Left cardiac atrium (tissue), 4 donors: ENCODE measurements around the gene BTLA. TPM values are rescaled to one million over a fixed set of nuclear protein-coding genes. Genes with fewer than 3 reads are reported as not detected.
"Not testable (repeated sequence)": the region's sequence is repeated elsewhere in the genome, so short reads cannot be mapped to it uniquely, and the experiment has no call there.

Experiments
- ATAC-seq, 2 donors: fragments of 200-7000 bp; cut with Tn5 transposase; one replicate each; pipeline ENCODE4 v1.9.1; 2020; ENCODE audit warnings: mild to moderate bottlenecking in 2 of 2, moderate library complexity in 2 of 2
- DNase-seq: peaks from one replicate; pipeline ENCODE4 v3.0.0-alpha.2; 2020
- intact Hi-C, 2 donors: fragments of 100-400 bp; cut with DNase I; formaldehyde crosslinking; loops; one replicate each; pipeline versions ENCODE4 v1.14.1 to v1.15.1; 2022 to 2023
- long read RNA-seq: library from polyadenylated mRNA; unstranded; transcript quantifications from one replicate; pipeline ENCODE4 v2.0.0, GENCODE V29; 2021
- total RNA-seq, 2 donors: library from RNA; stranded (reverse); fragmentation: NEBNext Ultra II Directional; extraction: Animal tissue kit (Norgen Biotek cat#: 25700); gene quantifications; one replicate each; pipeline ENCODE4 v1.2.1, GENCODE V29; 2021
- donor health status: DM: no; HTN: yes; CAD: no.
- donor health status: DM: no; HTN: yes; CAD: no; lungs with severe emphysema.
- donor health status: DM: yes; HTN: yes; CAD: no.
- donor health status: Dilated cardiomyopathy.

Gene BTLA
- total RNA-seq, result under 1 TPM; 0.24 to 0.50 TPM
- long read RNA-seq, result 0 reads

- DNase-seq (no peak), ATAC-seq (no peak)
- intact Hi-C loops, result no loop called here
These were observed at the start of gene BTLA for GRCh38 chr3:112498914-112499711. Gene BTLA (minus strand): TSS chr3:112499472. CDS start chr3:112499358, 114 bp downstream.

DNA sequence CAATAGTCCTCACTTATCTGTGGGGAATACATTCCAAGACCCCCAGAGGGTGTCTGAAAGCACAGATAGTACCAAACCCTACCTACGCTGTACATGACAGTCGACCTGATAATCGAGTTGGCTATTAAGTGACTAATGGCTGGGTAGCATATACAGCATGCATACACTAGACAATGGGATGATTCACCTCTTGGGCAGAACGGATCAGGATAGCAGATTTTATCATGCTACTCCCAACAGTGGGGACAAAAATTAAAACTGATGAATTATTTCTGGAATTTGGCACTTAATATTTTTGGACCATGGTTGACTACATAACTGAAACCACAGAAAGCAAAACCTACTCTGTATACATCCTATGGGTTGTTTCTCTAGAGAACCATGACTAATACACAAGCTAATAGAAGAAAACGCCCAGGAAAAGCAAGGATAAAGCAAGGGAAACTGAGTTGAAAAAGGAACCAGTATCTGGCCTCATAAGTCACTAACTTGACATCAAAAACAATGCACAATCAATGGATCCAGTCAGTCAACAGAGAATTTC lies 47.0 kb upstream of the BTLA start:
- DNase-seq, result no peak
- ATAC-seq, result no peak

GRCh38 chr3:112539825-112540650 lies 40.8 kb upstream of the BTLA start:
- intact Hi-C loops, result no loop called here
- no peak for DNase-seq

More for the DNA sequence above, 47.0 kb upstream of the BTLA start:
- intact Hi-C loops, result no loop called here

GRCh38 chr3:112531358-112531781 lies 32.1 kb upstream of the BTLA start:
- no peak for ATAC-seq
- intact Hi-C loops, result loop anchor here in 1 of 2 donors (5.0 kb wide), 1 partner anchor 419 kb away; no protein-coding TSS in a partner anchor
- no peak for DNase-seq

More at GRCh38 chr3:112539825-112540650, 40.8 kb upstream of the BTLA start:
- no peak for ATAC-seq

- no peak for DNase-seq
- no peak for ATAC-seq
- intact Hi-C loops, result loop anchor here in 1 of 2 donors (5.0 kb wide), 1 partner anchor 418 kb away; no protein-coding TSS in a partner anchor
These were observed 31.3 kb upstream of the BTLA start for GRCh38 chr3:112530573-112530972.

DNA sequence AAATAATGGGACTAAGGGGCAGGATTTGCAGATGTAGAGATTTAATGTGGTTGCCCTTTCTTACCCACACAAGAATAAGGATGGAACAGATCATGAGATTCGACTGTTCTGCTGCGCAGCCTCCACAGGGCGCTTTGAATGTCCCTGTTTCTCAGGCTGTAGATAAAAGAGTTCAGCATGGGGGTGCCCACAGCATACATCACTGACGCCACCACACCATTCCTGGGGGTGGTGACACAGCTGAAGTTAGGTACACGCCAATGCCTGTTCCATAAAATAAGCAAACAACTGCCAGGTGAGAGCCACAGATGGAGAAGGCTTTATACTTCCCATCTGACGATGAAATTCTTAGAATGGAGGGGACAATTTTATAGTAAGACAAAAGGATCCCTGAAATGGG lies 24.9 kb upstream of the BTLA start:
- not testable (repeated sequence) for ATAC-seq

GRCh38 chr3:112519424-112520001 lies 20.2 kb upstream of the BTLA start:
- DNase-seq (no peak), ATAC-seq (peak; percentile 83 to 89)
- intact Hi-C loops, result loop anchor here in 1 of 2 donors (2.0 to 10.0 kb wide), 2 partner anchors 195 to 225 kb away; partner anchors contain the start of gene SLC9C1

More for the DNA sequence above, 24.9 kb upstream of the BTLA start:
- not testable (repeated sequence) for DNase-seq
- intact Hi-C loops, result loop anchor here in 1 of 2 donors (10.0 kb wide), 1 partner anchor 199 kb away; no protein-coding TSS in a partner anchor

DNA sequence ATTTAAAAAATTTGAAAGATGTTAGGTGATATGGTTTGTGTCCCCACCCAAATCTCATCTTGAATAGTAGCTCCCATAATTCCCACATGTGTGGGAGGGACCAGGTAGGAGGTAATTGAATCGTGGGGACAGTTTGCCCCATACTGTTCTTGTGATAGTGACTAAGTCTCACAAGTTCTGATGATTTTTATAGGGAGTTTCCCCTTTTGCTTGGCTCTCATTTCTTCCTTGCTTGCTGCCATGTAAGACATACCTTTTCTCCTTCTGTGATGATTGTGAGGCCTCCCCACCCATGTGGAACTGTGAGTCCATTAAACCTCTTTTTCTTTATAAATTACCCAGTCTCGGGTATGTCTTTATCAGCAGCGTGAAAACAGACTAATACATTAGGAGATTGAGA lies 19.7 kb upstream of the BTLA start:
- intact Hi-C loops, ATAC-seq, DNase-seq: not testable (repeated sequence)

DNA sequence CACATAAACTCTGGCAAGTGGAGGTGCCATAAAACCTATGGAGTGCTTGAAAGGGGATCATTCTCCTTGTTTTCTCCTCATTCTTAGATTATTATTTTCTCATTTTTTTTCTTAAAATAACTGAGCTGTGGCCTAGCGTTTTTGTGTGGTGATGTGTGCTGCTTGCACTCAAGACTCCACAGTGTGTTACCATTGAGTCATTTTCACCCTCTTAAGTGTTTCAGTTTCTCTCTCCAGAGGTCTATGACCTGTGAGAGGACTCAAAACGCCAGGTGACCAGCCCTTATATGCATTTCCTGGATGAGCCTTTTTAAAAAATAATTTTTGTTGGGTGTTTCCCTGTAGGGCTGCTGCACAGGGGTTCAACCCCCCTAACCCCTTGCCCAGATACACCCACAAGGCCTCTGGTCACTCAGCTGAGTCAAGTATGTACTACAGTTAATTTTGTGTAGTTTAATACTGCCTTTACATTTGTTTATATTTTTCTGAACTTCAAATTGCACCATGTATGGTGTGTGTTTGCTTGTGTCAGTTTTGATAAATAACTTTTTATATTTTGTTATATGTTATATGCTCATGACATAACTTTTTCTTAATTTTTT lies 15.4 kb upstream of the BTLA start:
- ATAC-seq (no peak), DNase-seq (no peak)
- intact Hi-C loops, result no loop called here

- ATAC-seq (no peak), DNase-seq (no peak)
- intact Hi-C loops, result no loop called here
These were observed 13.0 kb upstream of the BTLA start for GRCh38 chr3:112512320-112512719.

DNA sequence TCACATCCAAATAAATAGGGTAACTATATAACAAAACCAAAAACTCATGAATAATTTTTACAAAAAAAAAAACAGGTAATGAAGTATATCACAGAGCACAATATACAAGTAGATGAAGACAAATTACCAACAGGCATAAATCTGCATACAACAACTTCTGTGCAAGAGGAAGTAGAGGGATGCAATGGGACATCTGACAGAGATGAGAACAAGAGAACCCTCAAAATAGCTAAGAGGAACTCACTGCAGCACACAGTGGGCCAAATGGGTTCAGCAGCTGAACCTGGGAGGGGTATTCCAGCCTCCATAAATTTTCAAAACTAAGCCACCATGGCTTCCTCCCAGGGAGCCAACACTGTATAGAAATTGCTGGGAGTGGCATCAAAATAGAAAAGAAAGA lies 9.6 kb upstream of the BTLA start:
- intact Hi-C loops, result loop anchor here in 1 of 2 donors (10.0 kb wide), 1 partner anchor 174 kb away; the partner anchor contains the start of gene CD200
- DNase-seq (no peak), ATAC-seq (no peak)

DNA sequence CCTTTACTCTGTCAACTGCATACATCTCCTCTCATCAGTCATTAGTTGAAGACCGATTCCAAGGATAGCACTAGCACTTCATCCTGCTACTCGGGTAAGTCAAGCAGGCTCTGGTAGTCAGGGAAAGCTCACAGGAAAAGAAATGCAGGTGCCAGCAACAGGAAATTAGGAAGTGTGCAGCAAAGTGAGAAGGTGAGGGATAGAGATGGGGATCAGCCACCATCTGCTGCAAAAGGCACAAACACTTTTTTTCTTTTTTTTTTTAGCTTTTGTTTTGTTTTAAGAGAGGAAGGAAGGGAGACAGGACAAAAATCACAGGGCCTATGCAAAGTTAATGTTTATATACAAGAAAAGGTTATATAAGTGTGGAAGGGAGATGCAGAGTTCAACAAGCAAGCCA lies 9.0 kb upstream of the BTLA start:
- no peak for ATAC-seq
- no peak for DNase-seq
- intact Hi-C loops, result loop anchor here in 1 of 2 donors (10.0 kb wide), 1 partner anchor 173 kb away; the partner anchor contains the start of gene CD200

DNA sequence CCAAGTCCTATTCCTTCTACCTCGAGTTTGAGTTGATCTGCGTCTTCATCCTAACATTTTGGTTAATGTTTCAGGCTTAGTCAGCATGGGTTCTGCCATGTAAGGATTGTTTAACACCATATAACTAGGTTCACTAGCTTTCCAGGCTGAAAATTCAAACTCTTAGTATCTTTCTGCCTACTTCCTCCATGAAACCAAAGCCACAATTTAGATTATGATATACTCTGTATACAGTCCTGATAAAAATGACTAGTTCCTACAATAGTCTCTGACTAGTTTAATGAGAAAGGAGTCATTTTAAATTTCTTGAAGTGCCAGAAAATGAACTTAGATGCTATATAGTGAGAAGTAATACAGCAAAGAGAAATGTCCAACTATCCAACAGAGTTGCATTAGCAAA lies 6.6 kb upstream of the BTLA start:
- intact Hi-C loops, result loop anchor here in 1 of 2 donors (10.0 kb wide), 1 partner anchor 171 kb away; the partner anchor contains the start of gene CD200
- ATAC-seq (no peak), DNase-seq (no peak)

- ATAC-seq, result no peak
- no peak for DNase-seq
- intact Hi-C loops, result loop anchor here in 1 of 2 donors (10.0 kb wide), 1 partner anchor 169 kb away; the partner anchor contains the start of gene CD200
These were observed 4.9 kb upstream of the BTLA start for GRCh38 chr3:112504123-112504522.

- no peak for DNase-seq
- intact Hi-C loops, result loop anchor here in 1 of 2 donors (10.0 kb wide), 1 partner anchor 169 kb away; the partner anchor contains the start of gene CD200
- ATAC-seq, result no peak
These were observed 4.2 kb upstream of the BTLA start for GRCh38 chr3:112503304-112503972.

DNA sequence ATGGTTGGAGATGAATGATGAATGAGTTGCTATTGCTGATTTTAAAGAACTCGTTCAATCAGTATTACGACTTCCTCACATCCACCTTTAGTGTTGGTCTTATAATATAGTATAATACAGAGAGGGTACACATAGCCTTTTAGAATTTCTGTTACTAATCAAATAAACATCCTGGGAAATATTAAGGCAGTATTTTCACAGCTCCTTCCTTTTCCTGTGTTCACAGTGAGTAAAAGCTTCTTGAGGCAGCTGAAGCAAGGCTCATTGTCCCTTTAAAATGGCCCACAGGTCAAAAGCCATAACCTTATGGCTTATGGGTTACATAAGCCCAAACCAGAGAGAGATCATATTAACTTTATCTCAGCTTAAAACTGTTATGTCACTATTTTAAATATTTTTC lies 1.3 kb upstream of the BTLA start:
- intact Hi-C loops, result loop anchor here in 1 of 2 donors (10.0 kb wide), 1 partner anchor 166 kb away; the partner anchor contains the start of gene CD200

GRCh38 chr3:112497897-112498548 lies 1.2 kb downstream of the BTLA start:
- DNase-seq (no peak), ATAC-seq (no peak)
- intact Hi-C loops, result no loop called here

More for the DNA sequence above, 1.3 kb upstream of the BTLA start:
- DNase-seq, result no peak
- ATAC-seq, result no peak
